H9 (cell line): ENCODE measurements around the gene PTPN3. TPM values are rescaled to one million over a fixed set of nuclear protein-coding genes. Genes with fewer than 3 reads are reported as not detected.

Experiments used
- DNase-seq: peaks from one replicate; pipeline ENCODE4 v3.0.0-alpha.2; 2017
- H2AFZ ChIP-seq: one replicate; pipeline ENCODE4 v1.6.1; 2013; ENCODE audit warnings: mild to moderate bottlenecking, low read length, control low read depth, moderate library complexity
- H2AK5ac ChIP-seq: 2 replicates; pipeline ENCODE4 v1.6.1; 2013; ENCODE audit warnings: low read length, control low read depth, mixed read lengths; ENCODE audit not compliant: insufficient read length
- H2BK120ac ChIP-seq: one replicate; pipeline ENCODE4 v1.6.1; 2013; ENCODE audit warnings: low read depth, mild to moderate bottlenecking, low read length, control low read depth, inconsistent platforms; ENCODE audit not compliant: poor library complexity, severe bottlenecking
- H2BK12ac ChIP-seq: 2 replicates; pipeline ENCODE4 v1.6.1; 2013; ENCODE audit warnings: low read length, control low read depth, mixed read lengths, low read depth; ENCODE audit not compliant: insufficient read length
- H2BK15ac ChIP-seq: 2 replicates; pipeline ENCODE4 v1.6.1; 2013; ENCODE audit warnings: low read depth, low read length, control low read depth
- H2BK20ac ChIP-seq: one replicate; pipeline ENCODE4 v1.6.1; 2013; ENCODE audit warnings: low read depth, mild to moderate bottlenecking, low read length, control low read depth, inconsistent platforms; ENCODE audit not compliant: poor library complexity, severe bottlenecking
- H2BK5ac ChIP-seq: 2 replicates; pipeline ENCODE4 v1.6.1; 2013; ENCODE audit warnings: low read length, control low read depth, mixed read lengths; ENCODE audit not compliant: insufficient read length
- H3K14ac ChIP-seq: 2 replicates; pipeline ENCODE4 v1.6.1; 2013; ENCODE audit warnings: low read length, control low read depth; ENCODE audit not compliant: insufficient read depth
- H3K18ac ChIP-seq: 2 replicates; pipeline ENCODE4 v1.6.1; 2013; ENCODE audit warnings: low read depth, mild to moderate bottlenecking, mixed read lengths, low read length, control low read depth; ENCODE audit not compliant: insufficient read length
- H3K23ac ChIP-seq: 2 replicates; pipeline ENCODE4 v1.6.1; 2013; ENCODE audit warnings: low read length, control low read depth, mixed read lengths, low read depth; ENCODE audit not compliant: insufficient read length
- H3K23me2 ChIP-seq: 2 replicates; pipeline ENCODE4 v1.6.1; 2013; ENCODE audit warnings: low read depth, mild to moderate bottlenecking, mixed read lengths, low read length, control low read depth; ENCODE audit not compliant: insufficient read length, poor library complexity, severe bottlenecking
- H3K27ac ChIP-seq: 2 replicates; pipeline ENCODE4 v1.5.1; 2013; ENCODE audit warnings: low read length, control low read depth, mixed read lengths, low read depth; ENCODE audit not compliant: insufficient read length
- H3K27me3 ChIP-seq: 2 replicates; pipeline ENCODE4 v1.6.1; 2013; ENCODE audit warnings: low read length, control low read depth, inconsistent platforms; ENCODE audit not compliant: insufficient read depth
- H3K4ac ChIP-seq: 2 replicates; pipeline ENCODE4 v1.6.1; 2013; ENCODE audit warnings: low read depth, mild to moderate bottlenecking, control low read depth, inconsistent platforms, low read length, moderate library complexity
- H3K4me1 ChIP-seq: 2 replicates; pipeline ENCODE4 v1.6.1; 2013; ENCODE audit warnings: low read length, control low read depth, inconsistent platforms; ENCODE audit not compliant: insufficient read depth
- H3K4me2 ChIP-seq: 2 replicates; pipeline ENCODE4 v1.6.1; 2013; ENCODE audit warnings: low read length, control low read depth, mixed read lengths; ENCODE audit not compliant: insufficient read length, insufficient read depth
- H3K56ac ChIP-seq: 2 replicates; pipeline ENCODE4 v1.6.1; 2013; ENCODE audit warnings: low read depth, mild to moderate bottlenecking, mixed read lengths, low read length, control low read depth; ENCODE audit not compliant: insufficient read length
- H3K79me1 ChIP-seq: 2 replicates; pipeline ENCODE4 v1.6.1; 2013; ENCODE audit warnings: low read depth, mild to moderate bottlenecking, moderate library complexity, low read length, control low read depth, inconsistent platforms; ENCODE audit not compliant: insufficient read depth, poor library complexity, severe bottlenecking
- H3K79me2 ChIP-seq: 2 replicates; pipeline ENCODE4 v1.6.1; 2013; ENCODE audit warnings: low read length, control low read depth, inconsistent platforms; ENCODE audit not compliant: insufficient read depth
- H3K9ac ChIP-seq: 2 replicates; pipeline ENCODE4 v1.6.1; 2013; ENCODE audit warnings: low read length, control low read depth, mixed read lengths; ENCODE audit not compliant: insufficient read length; ENCODE audit errors: extremely low read depth
- H3K9me3 ChIP-seq: one replicate; pipeline ENCODE4 v1.6.1; 2013; ENCODE audit warnings: low read depth, low read length, inconsistent platforms; ENCODE audit not compliant: control insufficient read depth
- H3T11ph ChIP-seq: one replicate; pipeline ENCODE4 v1.6.1; 2013; ENCODE audit warnings: mild to moderate bottlenecking, low read length, control low read depth, inconsistent platforms
- H4K20me1 ChIP-seq: one replicate; pipeline ENCODE4 v1.6.1; 2013; ENCODE audit not compliant: control insufficient read depth, insufficient read length, insufficient read depth
- H4K5ac ChIP-seq: 2 replicates; pipeline ENCODE4 v1.6.1; 2013; ENCODE audit warnings: low read depth, mild to moderate bottlenecking, mixed read lengths, low read length, control low read depth; ENCODE audit not compliant: insufficient read length
- H4K8ac ChIP-seq: replicated peaks from 2 replicates; pipeline ENCODE4 v1.6.1; 2013; ENCODE audit warnings: low read length, control low read depth, mixed read lengths, low read depth; ENCODE audit not compliant: insufficient read length
- H4K91ac ChIP-seq: 2 replicates; pipeline ENCODE4 v1.6.1; 2013; ENCODE audit warnings: low read depth, mild to moderate bottlenecking, moderate library complexity, mixed read lengths, low read length, control low read depth; ENCODE audit not compliant: insufficient read length
- H3K27ac Mint-ChIP-seq, 3 experiments: 2 replicates in 2 of 3; 3 replicates in 1 of 3; pipeline ENCODE4 v1.8.0; 2020 to 2021; ENCODE audit warnings: mixed read lengths in 3 of 3, mild to moderate bottlenecking in 1 of 3, moderate library complexity in 1 of 3
- H3K27me3 Mint-ChIP-seq: 2 replicates; pipeline ENCODE4 v1.8.0; 2021; ENCODE audit warnings: low read depth, mild to moderate bottlenecking, moderate library complexity, mixed read lengths
- H3K36me3 Mint-ChIP-seq, 3 experiments: 2 replicates in 2 of 3; 3 replicates in 1 of 3; pipeline ENCODE4 v1.8.0; 2020 to 2021; ENCODE audit warnings: low read depth in 3 of 3, mixed read lengths in 3 of 3; ENCODE audit not compliant: insufficient read depth in 1 of 3
- H3K4me1 Mint-ChIP-seq, 2 experiments: 2 replicates each; pipeline ENCODE4 v1.8.0; 2020; ENCODE audit warnings: mixed read lengths in 2 of 2
- H3K4me3 Mint-ChIP-seq, 2 experiments: 2 replicates in 1 of 2; 3 replicates in 1 of 2; pipeline ENCODE4 v1.8.0; 2020 to 2021; ENCODE audit warnings: mild to moderate bottlenecking in 2 of 2, mixed read lengths in 2 of 2, moderate library complexity in 1 of 2
- H3K9me3 Mint-ChIP-seq, 2 experiments: 2 replicates in 1 of 2; 3 replicates in 1 of 2; pipeline ENCODE4 v1.8.0; 2020; ENCODE audit warnings: mild to moderate bottlenecking in 2 of 2, mixed read lengths in 2 of 2, moderate library complexity in 1 of 2
- CTCF ChIP-seq: fragments of 200-600 bp; sonication (generic); conservative IDR thresholded peaks from 3 replicates; pipeline ENCODE4 v1.8.0; 2021; ENCODE audit warnings: antibody characterized with exemption, mild to moderate bottlenecking
- WGBS: extraction: QIAGEN DNeasy Blood & Tissue Kit; methylation state at CpG from one replicate; pipeline ENCODE4 v1.1.7; 2013; ENCODE audit warnings: missing lambda C conversion rate, low lambda C conversion rate, mixed read lengths; ENCODE audit not compliant: insufficient read length; ENCODE audit errors: extremely low coverage; 5-methylcytosine and 5-hydroxymethylcytosine counted together
- total RNA-seq: library from RNA; stranded (reverse); gene quantifications from 2 replicates; pipeline ENCODE4 v1.2.1, GENCODE V29; 2021

PTPN3 gene
- total RNA-seq, 1 experiment from 2014 or later = 2.6 TPM

- Histone ChIP-seq H3K79me2 (no peaks in the 10 kb centered on the region), H3K23ac (no peak overlapping the region), H2AK5ac (no peak overlapping the region), H3K9ac (no peak overlapping the region), H2AFZ (no peak overlapping the region), H3K56ac (no peak overlapping the region), H4K8ac (no peak overlapping the region), H4K91ac (no peak overlapping the region), H3T11ph (no peak overlapping the region), H2BK12ac (no peak overlapping the region), H2BK20ac (no peak overlapping the region), H4K5ac (no peak overlapping the region), H2BK5ac (peak overlapping the region; percentile 15), H3K14ac (no peak overlapping the region), H4K20me1 (no peaks in the 10 kb centered on the region), H3K79me1 (no peaks in the 10 kb centered on the region), H3K9me3 (no peaks in the 10 kb centered on the region), H2BK120ac (no peak overlapping the region), H3K23me2 (no peaks in the 10 kb centered on the region), H3K4me1 (no peaks in the 10 kb centered on the region; the same call in 1 of the 2 replicates), H3K4me2 (no peak overlapping the region), H3K27ac (no peak overlapping the region), H3K18ac (no peak overlapping the region), H3K27me3 (no peaks in the 10 kb centered on the region), H3K4ac (no peak overlapping the region), H2BK15ac (no peak overlapping the region)
- Mint-ChIP-seq H3K4me1 (peaks cover 5 to 7% of the 10 kb centered on the region in 2 experiments; a peak in 1 of 4 replicates), H3K27me3 (no peaks in the 10 kb centered on the region; the same call in none of the 2 replicates), H3K27ac (no peak overlapping the region), H3K9me3 (peaks cover 7 to 15% of the 10 kb centered on the region in 2 experiments; a peak in 4 of 5 replicates), H3K4me3 (no peak overlapping the region), H3K36me3 (peaks cover 0 to 6% (median 6%) of the 10 kb centered on the region in 3 experiments; a peak in 5 of 7 replicates)
- no peak for TF ChIP-seq CTCF
- DNase-seq = no peak
- WGBS = no CpG with 5 or more reads among the region's 5 CpGs
These were observed 125.9 kb downstream of the PTPN3 start for GRCh38 chr9:109372246-109372645.
